Measurements from ENCODE around the gene TBC1D5. TPM values are rescaled to one million over a fixed set of nuclear protein-coding genes. Genes with fewer than 3 reads are reported as not detected.

The TBC1D5 gene, protein sequence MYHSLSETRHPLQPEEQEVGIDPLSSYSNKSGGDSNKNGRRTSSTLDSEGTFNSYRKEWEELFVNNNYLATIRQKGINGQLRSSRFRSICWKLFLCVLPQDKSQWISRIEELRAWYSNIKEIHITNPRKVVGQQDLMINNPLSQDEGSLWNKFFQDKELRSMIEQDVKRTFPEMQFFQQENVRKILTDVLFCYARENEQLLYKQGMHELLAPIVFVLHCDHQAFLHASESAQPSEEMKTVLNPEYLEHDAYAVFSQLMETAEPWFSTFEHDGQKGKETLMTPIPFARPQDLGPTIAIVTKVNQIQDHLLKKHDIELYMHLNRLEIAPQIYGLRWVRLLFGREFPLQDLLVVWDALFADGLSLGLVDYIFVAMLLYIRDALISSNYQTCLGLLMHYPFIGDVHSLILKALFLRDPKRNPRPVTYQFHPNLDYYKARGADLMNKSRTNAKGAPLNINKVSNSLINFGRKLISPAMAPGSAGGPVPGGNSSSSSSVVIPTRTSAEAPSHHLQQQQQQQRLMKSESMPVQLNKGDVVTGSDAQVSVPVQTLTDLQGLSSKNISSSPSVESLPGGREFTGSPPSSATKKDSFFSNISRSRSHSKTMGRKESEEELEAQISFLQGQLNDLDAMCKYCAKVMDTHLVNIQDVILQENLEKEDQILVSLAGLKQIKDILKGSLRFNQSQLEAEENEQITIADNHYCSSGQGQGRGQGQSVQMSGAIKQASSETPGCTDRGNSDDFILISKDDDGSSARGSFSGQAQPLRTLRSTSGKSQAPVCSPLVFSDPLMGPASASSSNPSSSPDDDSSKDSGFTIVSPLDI
- total RNA-seq (2012; rRNA removed) (53.6 and 57.0 TPM in 2 replicates), polyA plus RNA-seq (2012; rRNA removed) (16.1 and 16.4 TPM in 2 replicates), Bru-seq, nascent RNA (percentile 73 among the genes with signal in this experiment), BruChase-seq, experiment 1, labeled RNA remaining after a 6-hour chase (percentile 67 among the genes with signal in this experiment), BruChase-seq, experiment 2, labeled RNA remaining after a 2-hour chase (percentile 70 among the genes with signal in this experiment)
- 5.3 and 6.8 TPM in 2 replicates for polyA plus RNA-seq (2012; cell fraction: cytosol; rRNA removed)
- polyA plus RNA-seq (2012; cell fraction: nucleus; rRNA removed; ENCODE audit: low replicate concordance): 5.7 and 10.8 TPM in 2 replicates
- long read RNA-seq, partial matches to known transcripts: 12 of 57 reads
- long read RNA-seq, other reads (novel, unspliced or antisense): 45 of 57 reads

DNA sequence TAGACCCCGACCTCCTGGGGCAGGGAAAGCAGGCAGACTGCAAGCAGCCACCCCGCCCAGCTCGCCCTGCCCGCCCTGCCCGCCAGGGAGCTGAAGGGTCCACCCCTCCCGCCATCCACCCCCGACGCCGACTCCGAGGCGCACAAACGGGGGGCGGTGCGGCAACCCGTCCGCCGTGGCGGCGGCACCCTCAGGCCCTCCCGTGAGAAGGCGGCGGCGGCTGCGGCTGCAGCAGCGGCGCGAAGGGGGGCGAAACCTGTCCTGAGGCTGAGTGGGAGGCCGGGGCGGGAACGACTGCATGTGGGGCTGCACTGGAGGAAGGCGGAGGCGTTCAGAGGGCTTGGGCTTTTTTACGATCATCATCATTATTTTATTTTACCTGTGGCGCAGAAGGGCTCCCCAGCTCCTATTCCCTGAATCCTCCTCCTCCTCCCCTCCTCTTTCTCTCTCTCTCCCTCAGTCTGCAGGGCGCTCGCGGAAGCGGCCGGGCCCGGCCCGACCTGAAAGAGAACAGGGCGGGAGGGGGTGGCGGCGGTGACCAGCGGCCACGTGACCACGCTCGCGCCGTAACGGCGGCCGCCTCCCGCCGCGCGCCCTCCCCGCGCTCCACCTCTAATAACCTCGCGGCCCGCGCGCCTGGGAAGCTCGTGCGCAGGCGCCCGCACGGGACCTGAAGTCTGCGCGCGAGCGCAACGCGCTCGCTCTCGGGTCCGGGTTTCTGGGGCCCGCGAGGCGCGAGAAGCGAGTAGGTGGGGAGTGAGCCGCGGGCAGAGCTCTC is at the start of gene TBC1D5:
TSS of gene TBC1D5 (minus strand) at position 530 of the 778 bp plus-strand sequence. CDS start 234,061 bp downstream, outside the sequence.
- peak within 1 kb of the TSS; percentile 80 for H3K4me2 ChIP-seq (ENCODE audit: low read depth, low read length)
- peak within 1 kb of the TSS; percentile 73 for H2BK5ac ChIP-seq (ENCODE audit: low read depth, low read length, poor library complexity, severe bottlenecking)
- peak; percentile 94 for ATAC-seq (ENCODE audit: low read depth)
- H3K4ac ChIP-seq (ENCODE audit: low read depth, low read length): peak within 1 kb of the TSS; percentile 59
- H2AFZ ChIP-seq (replicated peaks; ENCODE audit: low read length, poor library complexity): peak within 1 kb of the TSS; percentile 98
- H3K9ac ChIP-seq (ENCODE audit: low read depth, low read length): peak within 1 kb of the TSS; percentile 82
- peak within 1 kb of the TSS; percentile 74 for H4K91ac ChIP-seq (ENCODE audit: insufficient read depth, low read depth, low read length)
- ChIA-PET CTCF (no interaction called here), POLR2A (ENCODE audit: unreplicated experiment) (interaction anchor here (0.6 kb wide), 1 partner anchor 71 kb away, joined by 7 read pairs; no protein-coding TSS in a partner anchor)
- H4K5ac ChIP-seq (ENCODE audit: low read depth, low read length): peak within 1 kb of the TSS; percentile 61
- H3K14ac ChIP-seq (replicated peaks; ENCODE audit: low read depth, low read length): peak within 1 kb of the TSS; percentile 89
- 0% methylated on average over 7 of the region's 86 CpGs; no CpG with 5 or more reads in 1 of the 2 experiments for WGBS, 2 experiments (ENCODE audit: extremely low coverage in 2 of 2, insufficient read length in 1 of 2)
- H2BK15ac ChIP-seq (ENCODE audit: low read depth, low read length): 0 out of 3 replicates have a peak within 1 kb of the TSS, but pooled peaks have one; percentile 23
- H3K4me1 ChIP-seq (ENCODE audit: control insufficient read depth, insufficient read depth, low read length): peaks cover 4% of the 10 kb centered on the region
- H2AK5ac ChIP-seq (ENCODE audit: low read depth, low read length): peak within 1 kb of the TSS; percentile 2
- peak within 1 kb of the TSS; percentile 94 to 95 for H4K8ac ChIP-seq (ENCODE audit: low read depth in 2 of 2, low read length in 2 of 2)
- in situ Hi-C loops (cut with MboI; ENCODE audit: low sequenced_read_pairs): no loop called here
- no peaks in the 10 kb centered on the region for H3K27me3 ChIP-seq (ENCODE audit: control insufficient read depth, insufficient read depth, low read length)
- H2BK20ac ChIP-seq (ENCODE audit: low read depth, low read length): no peak within 1 kb of the TSS
- intact Hi-C loops (cut with micrococcal nuclease): loop anchor here (2.0 to 10.0 kb wide), 4 partner anchors 97 to 487 kb away; no protein-coding TSS in a partner anchor
- H3K56ac ChIP-seq (ENCODE audit: extremely low read depth, insufficient read depth, low read length): peak within 1 kb of the TSS; percentile 90; the same call in 1 of the 2 replicates
- H3K9me3 ChIP-seq (ENCODE audit: control insufficient read depth, insufficient read depth, low read length): no peaks in the 10 kb centered on the region
- H4K20me1 ChIP-seq (ENCODE audit: insufficient read depth, low read length): no peaks in the 10 kb centered on the region
- H3K4me3 ChIP-seq (ENCODE audit: insufficient read depth, low read depth, low read length): peak within 1 kb of the TSS; percentile 72
- H3K27ac ChIP-seq (ENCODE audit: insufficient read depth, low read length): peak within 1 kb of the TSS; percentile 76
- peaks cover 10 to 15% of the 10 kb centered on the region in 2 experiments for H3K79me1 ChIP-seq (ENCODE audit: low read depth in 1 of 2, low read length in 2 of 2)
- DNase-seq: peak; percentile 98
- H3K23ac ChIP-seq (ENCODE audit: low read depth, low read length): peak within 1 kb of the TSS; percentile 39
- H3K18ac ChIP-seq (ENCODE audit: low read depth, low read length): peak within 1 kb of the TSS; percentile 56
- TF ChIP-seq FOS (IDR thresholded peaks at IDR 0.05; ENCODE audit: low read depth, low read length) (0 out of 2 replicates have a peak, but pooled peaks have one; percentile 1), POLR2A (IDR thresholded peaks at IDR 0.05; ENCODE audit: low read depth, low read length) (peak; percentile 76), SMC3 (IDR thresholded peaks at IDR 0.05; ENCODE audit: low read depth, low read length) (no peak), USF2 (IDR thresholded peaks at IDR 0.05; ENCODE audit: low read depth, low read length) (peak; percentile 96), BHLHE40 (IDR thresholded peaks at IDR 0.05; ENCODE audit: low read depth, low read length) (peak; percentile 99)
- dilution Hi-C loops (cut with HindIII; ENCODE audit: low sequenced_read_pairs, unreplicated experiment): no loop called here
- peak within 1 kb of the TSS; percentile 83 for H2AK9ac ChIP-seq (replicated peaks; ENCODE audit: low read depth, low read length, poor library complexity)
- no TSS peak for BruUV-seq (replicated peaks)
- H3K36me3 ChIP-seq (ENCODE audit: control insufficient read depth, insufficient read depth, low read length): no peaks in the 10 kb centered on the region
- H2BK120ac ChIP-seq (ENCODE audit: low read depth, low read length): peak within 1 kb of the TSS; percentile 35
- no peaks in the 10 kb centered on the region for H3K9me1 ChIP-seq (ENCODE audit: insufficient read depth, low read length)

Data from IMR-90 (cell line).